T follicular helper cell (primary cell): ENCODE results near the gene MAML2.
"Not testable (repeated sequence)": the region's sequence is repeated elsewhere in the genome, so short reads cannot be mapped to it uniquely, and the experiment has no call there.

Experiments
- DNase-seq: peaks from one replicate; pipeline ENCODE4 v3.0.0-alpha.2; 2020; ENCODE audit warnings: low read depth

Gene MAML2

GRCh38 chr11:96185220-96185768 lies 157.7 kb downstream of the MAML2 start:
- no peak for DNase-seq

- DNase-seq, result not testable (repeated sequence)
Observed at GRCh38 chr11:96180937-96181336, 162.1 kb downstream of the MAML2 start.

GRCh38 chr11:96180341-96180740 lies 162.7 kb downstream of the MAML2 start:
- no peak for DNase-seq

- no peak for DNase-seq
Observed at GRCh38 chr11:96179905-96180304, 163.1 kb downstream of the MAML2 start.

- DNase-seq, result no peak
Observed at GRCh38 chr11:96178887-96179279, 164.1 kb downstream of the MAML2 start.

- DNase-seq, result no peak
Observed at GRCh38 chr11:96178049-96178886, 164.7 kb downstream of the MAML2 start.

GRCh38 chr11:96177146-96177545 lies 165.8 kb downstream of the MAML2 start:
- DNase-seq, result no peak

GRCh38 chr11:96173906-96174305 lies 169.1 kb downstream of the MAML2 start:
- no peak for DNase-seq

- no peak for DNase-seq
Observed at GRCh38 chr11:96173422-96173821, 169.6 kb downstream of the MAML2 start.

GRCh38 chr11:96172604-96173003 lies 170.4 kb downstream of the MAML2 start:
- no peak for DNase-seq

GRCh38 chr11:96169250-96169649 lies 173.7 kb downstream of the MAML2 start:
- DNase-seq, result no peak

- no peak for DNase-seq
Observed at GRCh38 chr11:96168623-96169022, 174.4 kb downstream of the MAML2 start.

- no peak for DNase-seq
Observed at GRCh38 chr11:96167787-96168186, 175.2 kb downstream of the MAML2 start.

GRCh38 chr11:96167203-96167758 lies 175.7 kb downstream of the MAML2 start:
- DNase-seq, result no peak

GRCh38 chr11:96162816-96163499 lies 180.0 kb downstream of the MAML2 start:
- no peak for DNase-seq

- no peak for DNase-seq
Observed at GRCh38 chr11:96161307-96162089, 181.5 kb downstream of the MAML2 start.

GRCh38 chr11:96160732-96161306 lies 182.2 kb downstream of the MAML2 start:
- no peak for DNase-seq

- no peak for DNase-seq
Observed at GRCh38 chr11:96159968-96160367, 183.0 kb downstream of the MAML2 start.

- DNase-seq, result no peak
Observed at GRCh38 chr11:96158126-96158525, 184.9 kb downstream of the MAML2 start.

- DNase-seq, result no peak
Observed at GRCh38 chr11:96157517-96157873, 185.5 kb downstream of the MAML2 start.

GRCh38 chr11:96156379-96156722 lies 186.6 kb downstream of the MAML2 start:
- DNase-seq, result no peak
